Peyer's patch (tissue), 4 donors: Measurements from ENCODE around the gene TMEM217. TPM values are rescaled to one million over a fixed set of nuclear protein-coding genes. Genes with fewer than 3 reads are reported as not detected.

Experiments
- DNase-seq, 3 donors: peaks; one replicate each; pipeline ENCODE4 v3.0.0-alpha.2; 2017 to 2019
- H3K27ac ChIP-seq, 4 donors: fragments of 200-600 bp; sonication (generic); one replicate each; pipeline ENCODE4 v1.5.1; 2016 to 2019
- H3K27me3 ChIP-seq, 2 donors: fragments of 200-600 bp; sonication (generic); one replicate each; pipeline ENCODE4 v1.5.1; 2019
- H3K36me3 ChIP-seq, 3 donors: fragments of 200-600 bp; sonication (generic); one replicate each; pipeline ENCODE4 v1.5.1; 2016 to 2019
- H3K4me1 ChIP-seq, 4 donors: fragments of 200-600 bp; sonication (generic); one replicate each; pipeline ENCODE4 v1.5.1; 2016 to 2019
- H3K4me3 ChIP-seq, 4 donors: fragments of 200-600 bp; sonication (generic); 1 replicate in 3 of 4; 2 replicates in 1 of 4; pipeline ENCODE4 v1.5.1; 2016 to 2019; ENCODE audit warnings: mild to moderate bottlenecking in 1 of 4
- H3K9me3 ChIP-seq, 4 donors: fragments of 200-600 bp; sonication (generic); one replicate each; pipeline ENCODE4 v1.5.1; 2016 to 2019; ENCODE audit warnings: mild to moderate bottlenecking in 1 of 4
- CTCF ChIP-seq, 6 experiments: fragments of 450-650 bp in 4 of 6; fragments of 200-600 bp in 2 of 6; sonication (generic) in 1 of 6; IDR thresholded peaks; one replicate each; pipeline ENCODE4 v1.5.1; 2017 to 2019; ENCODE audit warnings: antibody characterized with exemption in 6 of 6, mild to moderate bottlenecking in 3 of 6, moderate library complexity in 1 of 6
- POLR2A ChIP-seq, 2 donors: fragments of 450-650 bp; IDR thresholded peaks; one replicate each; pipeline ENCODE4 v1.5.1; 2017; ENCODE audit warnings: antibody characterized with exemption in 2 of 2, mild to moderate bottlenecking in 2 of 2, moderate library complexity in 2 of 2
- total RNA-seq, 4 donors: library from RNA; depleted of rRNA; stranded (reverse); fragments of >200 nt; gene quantifications; one replicate each; pipeline ENCODE4 v1.1.0, GENCODE V29; 2016

TMEM217 gene
- total RNA-seq, 4 donors from 2014 or later = 0.53 TPM; not detected in 3

- TF ChIP-seq POLR2A (IDR thresholded peaks at IDR 0.05) (no peak), CTCF (IDR thresholded peaks at IDR 0.05) (no peak)
- H3K4me3 ChIP-seq = no peak overlapping the region
- no peak for DNase-seq
- H3K36me3 ChIP-seq = peaks cover 0 to 76% (median 12%) of the 10 kb centered on the region in 3 donors
- H3K27me3 ChIP-seq = no peaks in the 10 kb centered on the region
- no peaks in the 10 kb centered on the region for H3K9me3 ChIP-seq
- H3K27ac ChIP-seq = no peak overlapping the region
- no peaks in the 10 kb centered on the region for H3K4me1 ChIP-seq
Measured at GRCh38 chr6:37293426-37293825, 35.5 kb upstream of the TMEM217 start.

- TF ChIP-seq POLR2A (IDR thresholded peaks at IDR 0.05) (no peak), CTCF (IDR thresholded peaks at IDR 0.05) (no peak)
- Histone ChIP-seq H3K4me1 (no peaks in the 10 kb centered on the region), H3K9me3 (no peaks in the 10 kb centered on the region), H3K27ac (no peak overlapping the region), H3K36me3 (peaks cover 0 to 80% (median 12%) of the 10 kb centered on the region in 3 donors), H3K4me3 (no peak overlapping the region), H3K27me3 (no peaks in the 10 kb centered on the region)
- no peak for DNase-seq
Measured at GRCh38 chr6:37289931-37290330, 32.0 kb upstream of the TMEM217 start.

- Histone ChIP-seq H3K36me3 (peaks cover 0 to 81% (median 7%) of the 10 kb centered on the region in 3 donors), H3K9me3 (no peaks in the 10 kb centered on the region), H3K27ac (no peak overlapping the region), H3K4me1 (peaks cover 0 to 2% (median 0%) of the 10 kb centered on the region in 4 donors), H3K4me3 (no peak overlapping the region), H3K27me3 (no peaks in the 10 kb centered on the region)
- TF ChIP-seq POLR2A (IDR thresholded peaks at IDR 0.05) (no peak), CTCF (IDR thresholded peaks at IDR 0.05) (no peak)
- DNase-seq = no peak
Measured at GRCh38 chr6:37288247-37288646, 30.3 kb upstream of the TMEM217 start.

- Histone ChIP-seq H3K27ac (no peak overlapping the region), H3K36me3 (peaks cover 0 to 85% (median 7%) of the 10 kb centered on the region in 3 donors), H3K4me3 (no peak overlapping the region), H3K9me3 (no peaks in the 10 kb centered on the region), H3K27me3 (no peaks in the 10 kb centered on the region), H3K4me1 (peaks cover 0 to 3% (median 0%) of the 10 kb centered on the region in 4 donors)
- no peak for DNase-seq
- TF ChIP-seq POLR2A (IDR thresholded peaks at IDR 0.05) (no peak), CTCF (IDR thresholded peaks at IDR 0.05) (no peak)
Measured at GRCh38 chr6:37287519-37288157, 29.7 kb upstream of the TMEM217 start.

- Histone ChIP-seq H3K9me3 (no peaks in the 10 kb centered on the region), H3K27me3 (no peaks in the 10 kb centered on the region), H3K4me1 (peaks cover 0 to 3% (median 0%) of the 10 kb centered on the region in 4 donors), H3K36me3 (peaks cover 0 to 80% (median 2%) of the 10 kb centered on the region in 3 donors), H3K4me3 (no peak overlapping the region), H3K27ac (no peak overlapping the region)
- no peak for DNase-seq
- no peak for TF ChIP-seq POLR2A (IDR thresholded peaks at IDR 0.05)
- TF ChIP-seq CTCF (IDR thresholded peaks at IDR 0.05) = no peak
Measured at GRCh38 chr6:37285861-37286311, 27.9 kb upstream of the TMEM217 start.
